HG03469 (cell line): Measurements from ENCODE around the gene STX18.
"Not testable (repeated sequence)": the region's sequence is repeated elsewhere in the genome, so short reads cannot be mapped to it uniquely, and the experiment has no call there.

Source experiments
- ATAC-seq: cut with Tn5 transposase; IDR thresholded peaks from one replicate; pipeline ENCODE4 v1.9.1; 2021; ENCODE audit warnings: mild to moderate bottlenecking, moderate library complexity, moderate number of reproducible peaks; ENCODE audit not compliant: unreplicated experiment

STX18 gene

DNA sequence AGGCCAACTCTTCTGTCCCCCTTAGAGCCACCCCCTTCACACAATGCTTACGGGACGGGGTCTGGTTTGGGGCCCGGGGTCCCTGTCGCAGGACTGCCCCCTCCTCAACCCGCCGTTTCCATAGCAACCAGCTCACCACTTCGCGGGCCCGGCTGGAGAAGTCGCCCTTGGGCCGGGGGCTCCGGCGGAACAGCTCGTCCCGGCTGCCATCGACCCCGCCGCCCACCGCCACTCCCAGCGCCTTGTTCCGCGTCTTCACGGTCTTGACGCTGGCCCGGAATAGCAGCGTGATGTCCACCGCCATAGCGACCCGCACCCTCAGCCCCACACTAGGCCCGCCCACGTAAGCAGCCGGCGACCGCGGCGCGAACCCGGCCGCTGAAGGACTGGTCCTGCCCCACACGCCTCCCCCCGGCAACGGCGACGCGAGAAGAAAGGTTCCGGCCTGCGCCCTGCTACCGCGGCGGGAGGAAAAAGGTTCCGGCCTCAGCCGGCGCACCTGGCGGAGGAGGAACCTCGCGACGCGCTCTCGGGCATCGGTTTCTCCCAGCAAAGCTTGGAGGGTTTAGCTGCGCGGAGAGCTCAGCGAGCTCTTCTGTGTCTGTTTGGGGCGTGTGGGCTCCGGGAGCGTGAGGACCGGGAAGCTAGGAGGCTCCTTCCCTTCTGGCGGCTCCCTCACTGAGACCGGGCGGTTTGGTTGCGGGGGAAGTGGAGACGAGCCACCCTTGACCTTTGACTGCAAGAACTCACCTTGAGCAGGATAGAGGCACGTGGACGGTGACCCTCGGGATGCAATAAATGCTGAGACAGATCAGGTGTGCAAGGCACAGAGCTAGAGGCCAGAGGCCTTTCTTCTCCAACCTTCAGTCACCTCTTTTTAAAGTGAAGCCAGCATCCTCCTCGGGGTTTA is at the start of gene STX18:
Gene STX18 (minus strand): TSS at position 388 of the 910 bp plus-strand sequence. CDS start 84 bp downstream, at position 304.
- ATAC-seq = peak; percentile 71

DNA sequence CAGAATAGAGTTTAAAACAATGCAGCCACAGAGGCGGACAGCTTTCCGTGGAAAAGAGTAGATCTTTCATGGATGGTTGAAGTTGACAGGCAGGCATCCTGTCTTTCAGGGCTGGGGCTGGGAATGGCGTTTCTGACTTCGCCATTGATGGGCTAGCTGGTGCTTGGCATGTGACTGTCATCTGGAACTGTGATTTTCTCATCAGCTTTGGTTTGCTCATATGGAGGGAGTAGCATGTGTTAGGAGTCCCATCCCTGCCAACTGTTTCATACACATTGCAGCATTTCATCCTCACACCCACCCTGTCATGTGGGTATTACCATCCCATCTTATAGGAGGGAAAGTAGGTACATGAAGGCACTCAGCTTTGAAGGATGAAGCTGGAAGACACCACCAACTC is 49.2 kb upstream of the STX18 start:
- no peak for ATAC-seq

DNA sequence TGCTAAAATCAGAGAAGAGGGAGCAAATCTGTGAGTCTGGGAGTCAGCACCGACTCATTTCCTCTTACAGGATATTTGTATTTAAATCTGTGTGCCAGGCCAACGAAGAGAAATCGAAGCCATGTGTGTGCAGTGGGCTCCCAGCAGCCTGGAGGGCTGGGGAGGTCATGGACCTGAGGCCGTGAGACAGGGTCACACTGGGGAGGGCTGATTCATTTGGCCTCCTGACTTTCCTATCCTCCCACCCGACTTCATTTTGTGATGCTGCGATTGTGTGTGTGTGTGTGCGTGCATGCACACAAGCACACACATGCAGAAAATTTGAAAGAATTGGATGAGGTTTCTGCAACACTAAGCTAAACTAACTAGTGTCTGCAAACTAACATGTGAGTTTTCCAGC is 48.7 kb upstream of the STX18 start:
- no peak for ATAC-seq

DNA sequence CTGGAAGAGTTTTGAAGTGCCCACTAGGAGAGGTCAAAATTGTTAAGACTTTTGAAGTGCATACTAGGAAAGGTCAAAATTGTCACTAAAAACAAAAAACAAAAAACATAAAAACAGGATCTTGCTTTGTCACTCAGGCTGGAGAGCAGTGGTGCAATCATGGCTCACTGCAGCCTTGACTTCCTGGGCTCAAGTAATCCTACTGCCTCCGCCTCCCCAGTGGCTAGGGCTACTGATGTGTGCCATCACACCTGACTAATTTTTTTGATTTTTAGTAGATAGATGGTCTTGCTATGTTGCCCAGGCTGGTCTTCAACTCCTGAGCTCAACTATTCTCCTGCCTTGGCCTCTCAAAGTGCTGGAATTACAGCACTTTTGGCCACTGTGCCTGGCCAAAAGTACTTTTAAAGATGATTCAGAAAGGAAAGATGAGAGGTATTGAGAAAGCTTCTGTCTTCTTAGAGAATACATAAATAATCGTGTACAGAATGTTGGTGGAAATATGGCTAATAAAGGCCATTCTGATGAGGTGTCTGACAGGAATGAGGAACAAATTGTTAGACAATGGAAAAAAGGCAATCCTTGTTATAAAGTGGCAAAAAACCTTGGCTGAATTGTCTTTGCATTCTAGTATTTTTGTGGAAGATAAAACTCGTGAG is 43.3 kb upstream of the STX18 start:
- no peak for ATAC-seq

DNA sequence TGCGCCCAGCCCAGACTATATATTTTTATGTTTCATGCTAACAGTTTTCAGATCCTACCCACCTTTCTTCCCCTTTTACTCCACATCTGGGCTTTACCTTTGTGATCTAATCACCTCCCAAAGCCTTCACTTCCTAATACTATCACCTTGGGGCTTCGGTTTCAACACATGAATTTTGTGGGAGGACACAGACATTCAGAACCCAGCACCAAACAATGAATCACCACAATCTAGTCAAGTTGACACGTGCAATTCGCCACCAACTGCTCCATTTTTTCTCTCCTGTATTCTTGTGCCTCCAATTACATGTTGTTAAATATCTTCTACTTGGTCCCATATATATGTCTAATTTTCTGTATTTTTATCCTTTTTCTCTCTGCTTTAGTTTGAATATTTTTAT is 41.8 kb upstream of the STX18 start:
- ATAC-seq = no peak

DNA sequence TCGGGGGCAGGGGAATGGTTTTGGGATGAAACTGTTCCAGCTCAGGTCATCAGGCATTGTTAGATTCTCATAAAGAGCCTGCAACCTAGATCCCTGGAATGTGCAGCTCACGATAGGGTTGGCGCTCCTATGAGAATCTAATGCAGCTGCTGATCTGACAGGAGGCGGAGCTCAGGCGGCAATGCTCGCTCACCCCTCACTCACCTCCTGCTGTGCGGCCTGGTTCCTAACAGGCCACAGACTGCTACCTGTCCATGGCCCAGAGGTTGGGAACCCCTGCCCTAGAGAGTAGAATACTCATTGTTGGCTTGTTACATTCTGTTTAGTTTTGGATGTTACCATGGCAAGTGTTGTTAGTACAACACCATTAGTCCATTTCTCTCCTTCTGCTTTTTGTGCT is 40.8 kb upstream of the STX18 start:
- no peak for ATAC-seq

DNA sequence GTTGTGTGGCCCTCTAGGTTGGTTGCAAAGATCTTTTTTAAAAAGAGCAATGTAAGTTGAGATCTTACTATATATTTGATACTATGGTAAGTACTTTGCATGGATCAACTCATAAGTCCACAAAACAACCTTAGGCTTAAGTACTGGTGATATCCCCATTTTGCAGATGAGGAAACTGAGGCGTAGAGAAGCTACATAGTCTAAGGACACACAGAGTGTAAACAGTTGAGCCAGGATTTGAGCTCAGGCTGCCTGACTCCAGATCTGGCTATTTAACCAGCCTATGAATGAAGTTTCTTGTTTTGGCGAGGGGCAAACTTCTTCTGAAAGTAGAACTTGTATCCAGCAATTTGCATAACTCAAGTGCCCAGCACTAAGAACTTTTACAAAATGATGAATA is 38.6 kb upstream of the STX18 start:
- ATAC-seq = no peak

DNA sequence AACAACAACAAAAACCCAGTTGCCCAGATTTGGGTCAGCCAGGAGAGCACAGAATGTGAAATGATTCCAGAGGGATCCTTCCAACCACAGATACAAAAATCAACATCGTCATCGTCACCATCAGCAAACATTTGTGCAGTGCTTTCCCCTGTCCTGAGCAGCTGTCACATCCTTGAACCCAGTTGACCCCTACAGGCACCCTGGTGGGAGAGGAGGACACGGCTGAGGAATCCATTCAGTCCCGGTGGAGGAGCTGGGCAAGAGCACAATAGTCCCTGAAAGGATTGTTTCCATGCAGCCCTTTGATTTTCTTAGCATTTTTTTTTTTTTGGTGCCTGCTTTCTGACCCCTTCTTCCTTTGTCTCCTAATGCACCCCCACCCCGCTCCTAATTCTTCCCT is 37.1 kb upstream of the STX18 start:
- no peak for ATAC-seq

DNA sequence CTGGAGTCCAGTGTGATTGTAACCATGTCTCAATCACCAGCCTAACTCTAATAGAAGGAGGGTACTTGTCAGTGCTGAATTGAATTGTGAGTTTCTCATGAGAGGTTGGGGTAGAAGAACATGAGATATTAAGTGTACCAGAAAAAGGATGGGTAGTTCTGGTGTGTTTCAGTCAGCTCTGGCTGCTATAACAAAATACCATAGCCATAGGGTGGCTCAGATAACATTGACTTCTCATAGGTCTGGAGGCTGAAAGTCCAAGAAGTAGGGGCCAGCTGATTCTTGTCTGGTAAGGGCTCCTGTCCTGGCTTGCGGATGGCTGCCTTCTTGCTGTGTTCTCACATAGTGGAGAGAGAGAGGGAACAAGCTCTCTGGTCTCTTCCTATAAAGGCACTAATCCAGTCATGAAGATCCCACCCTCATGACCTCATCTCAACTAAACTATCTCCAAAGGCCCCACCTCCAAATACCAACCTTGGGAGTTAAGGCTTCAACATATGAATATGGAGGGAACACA is 35.6 kb upstream of the STX18 start:
- ATAC-seq = no peak

DNA sequence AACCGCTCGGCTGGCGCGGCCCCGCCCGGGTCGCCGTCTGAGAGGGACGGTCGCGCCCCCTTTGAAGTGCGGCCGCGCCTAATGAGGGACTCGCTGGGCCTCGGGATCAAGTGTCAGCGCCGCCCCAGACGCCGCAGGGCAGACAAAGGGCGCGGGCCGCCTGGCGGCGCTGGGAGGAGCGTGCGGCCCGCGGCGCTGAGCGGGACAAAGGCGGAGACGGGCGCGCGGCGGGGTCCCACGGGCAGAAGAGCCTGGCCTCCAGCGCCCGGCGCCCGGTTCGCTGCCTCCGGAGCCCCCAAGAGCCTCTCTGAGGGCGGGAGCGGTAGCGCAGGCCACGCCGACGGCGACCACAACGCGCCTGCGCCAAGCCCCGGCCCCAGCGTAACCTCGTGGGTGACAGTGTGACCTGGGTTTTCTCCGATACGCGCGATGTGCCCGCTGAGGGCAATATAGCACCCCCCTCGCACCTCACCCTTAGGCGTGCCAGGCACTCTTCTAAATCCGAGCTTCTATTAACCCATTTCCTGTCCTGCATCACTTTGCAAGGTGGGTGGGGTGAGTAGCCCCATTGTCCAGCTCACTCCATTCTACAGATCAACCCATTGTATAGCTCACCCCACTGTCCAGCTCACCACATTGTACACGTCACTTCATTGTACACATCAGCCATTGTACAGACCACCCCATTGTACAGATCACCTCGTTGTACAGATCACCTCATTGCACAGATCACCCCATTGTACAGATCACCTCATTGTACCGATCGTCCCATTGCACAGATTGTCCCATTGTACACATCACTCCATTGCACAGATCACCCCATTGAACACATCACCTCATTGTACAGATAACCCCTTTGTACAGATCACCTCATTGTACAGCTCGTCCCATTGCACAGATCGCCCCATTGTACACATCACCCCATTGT is 33.7 kb upstream of the STX18 start:
- peak; percentile 74 for ATAC-seq

DNA sequence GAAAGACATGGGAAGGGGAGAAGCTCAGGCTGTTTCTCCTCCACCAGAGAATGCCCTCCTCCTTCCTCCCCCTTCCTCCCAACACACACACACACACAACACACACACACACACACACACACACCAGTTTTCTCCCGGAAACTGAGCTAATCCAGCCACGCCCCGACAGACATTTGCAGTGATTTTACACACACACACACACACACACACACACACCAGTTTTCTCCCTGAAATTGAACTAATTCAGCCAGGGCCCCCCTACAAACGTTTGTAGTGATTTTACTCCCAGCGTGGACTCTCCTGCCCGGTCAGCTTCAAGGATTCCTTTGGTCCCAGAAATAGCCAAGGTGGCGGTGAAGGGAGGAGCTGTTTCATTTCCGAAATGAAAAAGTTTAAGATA is 32.9 kb upstream of the STX18 start:
- no peak for ATAC-seq

DNA sequence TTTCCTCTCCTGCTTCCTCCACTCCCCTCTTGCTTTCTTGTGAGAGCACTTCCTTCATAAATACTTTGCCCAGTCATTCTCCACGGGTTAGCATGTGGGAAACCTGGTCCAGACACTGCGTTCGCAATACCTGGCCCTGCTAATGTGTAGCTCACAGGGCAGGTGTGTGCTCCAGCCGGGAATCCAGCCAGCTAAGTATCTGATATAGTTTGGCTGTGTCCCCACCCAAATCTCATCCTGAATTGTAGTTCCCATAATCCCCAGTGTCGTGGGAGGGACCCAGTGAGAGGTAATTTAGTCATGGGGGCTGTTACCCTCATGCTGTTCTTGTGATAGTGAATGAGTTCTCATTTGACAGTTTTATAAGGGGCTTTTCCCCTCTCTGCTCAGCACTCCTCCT is 32.2 kb upstream of the STX18 start:
- ATAC-seq = no peak

DNA sequence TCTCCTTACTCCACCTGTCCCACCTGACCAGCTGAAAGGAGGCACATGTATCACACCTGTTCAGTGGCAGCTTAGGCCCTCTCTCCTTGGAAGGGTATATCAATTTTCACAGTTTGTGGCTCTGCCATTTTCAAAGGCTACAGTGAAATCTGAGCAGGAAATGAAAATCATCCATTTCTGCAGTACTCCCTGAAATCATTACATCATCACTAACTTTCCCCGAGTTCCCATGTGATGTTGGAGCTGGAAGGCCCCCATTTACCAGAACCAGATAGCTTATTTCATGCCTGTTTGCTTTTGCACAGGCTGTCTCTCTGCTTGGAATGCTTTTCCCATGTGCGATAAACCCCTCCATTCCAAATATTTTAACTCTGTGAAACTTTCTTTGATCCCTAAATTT is 31.0 kb upstream of the STX18 start:
- no peak for ATAC-seq

DNA sequence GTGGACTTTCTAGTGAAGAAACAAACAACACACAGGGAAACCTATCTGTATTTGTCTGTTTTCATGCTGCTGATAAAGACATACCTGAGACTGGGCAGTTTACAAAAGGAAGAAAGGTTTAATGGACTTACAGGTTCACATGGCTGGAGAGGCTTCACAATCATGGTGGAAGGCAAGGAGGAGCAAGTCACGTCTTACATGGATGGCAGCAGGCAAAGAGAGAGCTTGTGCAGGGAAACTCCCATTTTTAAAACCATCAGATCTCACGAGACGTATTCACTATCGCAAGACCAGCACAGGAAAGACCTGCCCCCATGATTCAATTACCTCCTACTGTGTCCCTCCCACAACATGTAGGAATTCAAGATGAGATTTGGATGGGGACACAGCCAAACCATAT is 28.0 kb upstream of the STX18 start:
- not testable (repeated sequence) for ATAC-seq

DNA sequence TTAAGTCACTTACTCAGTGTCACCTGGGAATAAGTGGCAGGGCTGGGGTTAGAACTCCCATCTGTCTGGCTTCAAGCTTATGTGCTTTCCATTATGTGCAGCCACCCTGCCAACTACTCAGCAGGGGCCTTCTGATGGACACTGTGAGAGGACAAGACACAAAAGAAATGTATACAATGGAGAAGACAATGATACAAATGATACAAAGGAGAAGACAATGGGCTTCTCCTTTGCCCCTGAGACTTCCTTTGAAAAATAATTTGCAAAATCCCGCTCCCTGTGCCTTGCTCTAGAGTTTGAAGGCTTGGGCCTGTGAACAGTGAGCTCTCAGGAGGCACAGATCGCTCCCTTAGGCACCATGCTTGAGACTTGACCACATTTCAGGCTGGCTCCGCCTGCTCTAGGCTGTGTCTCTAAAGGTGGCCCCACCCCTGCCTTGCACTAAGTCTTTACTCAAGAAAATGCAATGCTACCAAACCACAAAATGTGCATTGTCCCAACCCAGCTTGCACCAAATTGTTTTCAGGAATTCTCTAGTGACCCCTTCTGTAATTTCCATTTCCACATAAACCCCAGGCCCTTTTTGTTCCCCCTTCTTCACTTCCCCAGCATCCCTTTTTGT is 27.1 kb upstream of the STX18 start:
- no peak for ATAC-seq

DNA sequence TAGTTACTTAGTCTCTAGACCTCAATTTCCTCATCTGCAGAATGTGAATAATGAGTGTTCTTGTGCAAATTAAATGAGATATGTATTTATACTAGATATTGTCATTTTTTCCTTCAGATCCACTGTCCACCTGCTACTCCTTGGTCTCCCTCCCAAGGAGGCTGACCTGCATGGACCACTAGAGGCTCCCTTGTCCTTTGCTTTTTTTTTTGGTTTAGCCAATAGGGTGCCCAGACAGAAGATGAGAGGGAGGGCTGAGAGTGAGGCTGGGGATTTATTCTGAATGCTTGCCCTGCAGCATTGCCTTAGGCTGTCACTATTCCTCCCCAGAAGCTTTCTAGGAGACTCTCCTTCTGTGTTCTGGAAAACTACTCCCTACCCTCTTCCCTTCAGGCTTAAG is 24.5 kb upstream of the STX18 start:
- ATAC-seq = not testable (repeated sequence)

DNA sequence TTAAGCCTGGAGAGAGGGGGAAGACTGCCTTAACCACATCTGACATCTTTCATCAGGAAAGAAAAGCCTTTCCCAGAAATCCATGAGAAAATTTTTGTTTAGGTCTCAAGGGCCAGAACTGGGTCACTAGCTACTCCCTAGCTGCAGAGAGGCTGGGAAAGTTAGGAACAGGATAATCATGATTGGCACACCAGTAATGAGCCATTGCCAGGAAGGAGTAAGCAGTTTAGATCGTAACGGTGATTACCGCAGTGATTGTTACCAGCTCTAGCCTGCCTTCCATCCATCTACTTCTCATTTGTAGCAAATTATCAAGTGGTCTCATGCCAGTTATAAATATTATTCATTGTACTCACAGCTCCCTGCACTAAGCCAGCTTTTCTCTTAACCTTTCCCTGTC is 22.7 kb upstream of the STX18 start:
- ATAC-seq = no peak

DNA sequence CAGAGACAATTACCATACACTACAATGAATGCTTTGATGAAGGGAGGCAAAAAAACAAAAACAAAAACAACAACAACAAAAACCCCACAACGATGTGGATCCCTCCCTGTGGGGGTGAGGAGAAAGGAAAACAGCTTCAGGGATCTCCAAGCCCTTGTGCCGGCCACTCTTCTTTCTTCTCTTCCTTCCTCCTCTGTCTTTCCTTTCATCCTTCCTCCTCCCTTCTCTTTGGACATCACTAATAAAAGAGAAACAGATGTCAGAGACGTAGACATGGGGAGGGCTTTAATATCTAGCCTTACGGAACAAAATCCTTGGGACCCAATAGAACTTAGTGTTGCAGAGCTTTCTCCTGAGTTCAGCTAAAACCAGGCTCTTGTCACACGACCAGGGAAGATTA is 18.8 kb upstream of the STX18 start:
- no peak for ATAC-seq

DNA sequence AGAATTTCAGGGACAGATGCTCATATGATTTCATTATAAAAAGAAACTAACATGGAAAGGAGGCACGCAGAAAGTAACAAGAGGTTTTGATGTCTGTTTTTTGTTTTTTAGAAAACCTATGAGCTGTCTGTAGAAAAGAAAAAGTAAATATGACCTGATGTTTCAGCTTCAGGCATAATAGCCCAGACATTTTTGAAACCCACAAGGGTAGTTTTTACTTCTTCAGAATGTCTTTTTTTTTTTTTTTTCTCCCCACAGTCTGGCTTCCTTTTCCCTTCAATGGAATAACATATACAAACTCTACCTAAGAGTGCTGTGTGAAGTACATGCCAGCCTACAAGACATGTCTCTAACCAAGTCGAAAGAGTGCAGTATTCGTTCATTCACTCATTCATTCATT is 18.3 kb upstream of the STX18 start:
- no peak for ATAC-seq

DNA sequence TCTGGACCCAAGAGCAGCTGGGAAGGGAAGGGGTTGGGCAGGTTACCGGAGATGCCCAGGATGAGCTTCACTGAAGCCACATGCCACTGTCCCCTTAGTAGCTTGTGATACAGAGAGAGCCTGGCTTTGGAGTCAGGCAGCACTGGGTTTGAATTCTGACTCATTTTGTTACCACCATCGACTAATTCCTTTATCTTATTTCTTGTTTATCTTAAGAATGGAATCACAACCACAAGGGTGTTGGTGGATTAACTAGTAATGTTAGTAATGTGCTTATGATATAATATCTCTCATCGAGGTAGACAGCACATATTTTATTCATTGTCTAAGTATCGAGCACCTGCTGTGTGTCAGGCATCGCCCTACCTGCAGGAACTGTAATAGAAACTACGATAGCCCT is 17.7 kb upstream of the STX18 start:
- no peak for ATAC-seq

DNA sequence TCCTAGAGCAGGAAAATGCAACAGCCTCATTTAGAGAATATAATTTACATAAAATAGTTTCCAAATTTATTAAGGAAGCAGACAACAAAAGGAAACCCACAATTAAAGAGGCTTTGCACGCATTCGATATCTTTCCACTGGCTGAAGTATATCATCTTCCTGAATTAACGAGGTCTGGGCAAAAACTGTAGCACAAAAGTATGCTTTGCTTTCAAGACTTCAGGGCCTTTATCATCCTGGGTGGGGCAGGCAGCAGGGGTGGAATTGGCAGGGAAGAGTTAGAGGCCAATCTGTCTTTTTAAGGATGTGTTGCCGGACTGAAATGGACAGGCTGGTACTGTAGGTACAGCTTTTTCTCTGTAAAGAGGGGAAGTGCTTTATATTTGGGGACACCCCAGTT is 17.0 kb upstream of the STX18 start:
- ATAC-seq = no peak
